GM12874 (cell line): ENCODE data around the gene KAT14.

Experiments
- CTCF ChIP-seq: IDR thresholded peaks from 2 replicates; pipeline ENCODE4 v1.5.1; 2011; ENCODE audit warnings: low read depth, mild to moderate bottlenecking, control low read depth, low read length, moderate library complexity; ENCODE audit not compliant: insufficient read depth

Gene KAT14

GRCh38 chr20:18188434-18188833 is 50.8 kb downstream of the KAT14 start:
- TF ChIP-seq CTCF: no peak

GRCh38 chr20:18190338-18191233 is 52.9 kb downstream of the KAT14 start:
- 0 out of 2 replicates have a peak, but pooled peaks have one; percentile 13 for TF ChIP-seq CTCF

GRCh38 chr20:18191306-18191705 is 53.6 kb downstream of the KAT14 start:
- no peak for TF ChIP-seq CTCF

- no peak for TF ChIP-seq CTCF
These were observed 58.3 kb downstream of the KAT14 start for GRCh38 chr20:18195931-18196330.

GRCh38 chr20:18197382-18198070 is 59.9 kb downstream of the KAT14 start:
- no peak for TF ChIP-seq CTCF

- no peak for TF ChIP-seq CTCF
These were observed 65.3 kb downstream of the KAT14 start for GRCh38 chr20:18202966-18203365.

GRCh38 chr20:18213002-18213401 is 75.3 kb downstream of the KAT14 start:
- no peak for TF ChIP-seq CTCF
